ENCODE measurements around the gene RND2. TPM values are rescaled to one million over a fixed set of nuclear protein-coding genes. Genes with fewer than 3 reads are reported as not detected.

The RND2 gene
- total and polyA plus RNA-seq, 2 of the 13 experiments (the other 11 are each of a cell fraction or from before 2014, with no cell fraction given): 0.05 to 0.11 TPM

- no peak for TF ChIP-seq ZNF597 (CRISPR knock-in tag; IDR thresholded peaks at IDR 0.05)
- peak; percentile 55; the same call in 1 of the 2 replicates for TF ChIP-seq ZNF891 (CRISPR knock-in tag; IDR thresholded peaks at IDR 0.05)
- no peak for TF ChIP-seq CSRNP2 (CRISPR knock-in tag; conservative IDR thresholded peaks at IDR 0.05; ENCODE audit: low read depth)
- TF ChIP-seq, protein P1, sequence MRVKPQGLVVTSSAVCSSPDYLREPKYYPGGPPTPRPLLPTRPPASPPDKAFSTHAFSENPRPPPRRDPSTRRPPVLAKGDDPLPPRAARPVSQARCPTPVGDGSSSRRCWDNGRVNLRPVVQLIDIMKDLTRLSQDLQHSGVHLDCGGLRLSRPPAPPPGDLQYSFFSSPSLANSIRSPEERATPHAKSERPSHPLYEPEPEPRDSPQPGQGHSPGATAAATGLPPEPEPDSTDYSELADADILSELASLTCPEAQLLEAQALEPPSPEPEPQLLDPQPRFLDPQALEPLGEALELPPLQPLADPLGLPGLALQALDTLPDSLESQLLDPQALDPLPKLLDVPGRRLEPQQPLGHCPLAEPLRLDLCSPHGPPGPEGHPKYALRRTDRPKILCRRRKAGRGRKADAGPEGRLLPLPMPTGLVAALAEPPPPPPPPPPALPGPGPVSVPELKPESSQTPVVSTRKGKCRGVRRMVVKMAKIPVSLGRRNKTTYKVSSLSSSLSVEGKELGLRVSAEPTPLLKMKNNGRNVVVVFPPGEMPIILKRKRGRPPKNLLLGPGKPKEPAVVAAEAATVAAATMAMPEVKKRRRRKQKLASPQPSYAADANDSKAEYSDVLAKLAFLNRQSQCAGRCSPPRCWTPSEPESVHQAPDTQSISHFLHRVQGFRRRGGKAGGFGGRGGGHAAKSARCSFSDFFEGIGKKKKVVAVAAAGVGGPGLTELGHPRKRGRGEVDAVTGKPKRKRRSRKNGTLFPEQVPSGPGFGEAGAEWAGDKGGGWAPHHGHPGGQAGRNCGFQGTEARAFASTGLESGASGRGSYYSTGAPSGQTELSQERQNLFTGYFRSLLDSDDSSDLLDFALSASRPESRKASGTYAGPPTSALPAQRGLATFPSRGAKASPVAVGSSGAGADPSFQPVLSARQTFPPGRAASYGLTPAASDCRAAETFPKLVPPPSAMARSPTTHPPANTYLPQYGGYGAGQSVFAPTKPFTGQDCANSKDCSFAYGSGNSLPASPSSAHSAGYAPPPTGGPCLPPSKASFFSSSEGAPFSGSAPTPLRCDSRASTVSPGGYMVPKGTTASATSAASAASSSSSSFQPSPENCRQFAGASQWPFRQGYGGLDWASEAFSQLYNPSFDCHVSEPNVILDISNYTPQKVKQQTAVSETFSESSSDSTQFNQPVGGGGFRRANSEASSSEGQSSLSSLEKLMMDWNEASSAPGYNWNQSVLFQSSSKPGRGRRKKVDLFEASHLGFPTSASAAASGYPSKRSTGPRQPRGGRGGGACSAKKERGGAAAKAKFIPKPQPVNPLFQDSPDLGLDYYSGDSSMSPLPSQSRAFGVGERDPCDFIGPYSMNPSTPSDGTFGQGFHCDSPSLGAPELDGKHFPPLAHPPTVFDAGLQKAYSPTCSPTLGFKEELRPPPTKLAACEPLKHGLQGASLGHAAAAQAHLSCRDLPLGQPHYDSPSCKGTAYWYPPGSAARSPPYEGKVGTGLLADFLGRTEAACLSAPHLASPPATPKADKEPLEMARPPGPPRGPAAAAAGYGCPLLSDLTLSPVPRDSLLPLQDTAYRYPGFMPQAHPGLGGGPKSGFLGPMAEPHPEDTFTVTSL (CRISPR knock-in tag; IDR thresholded peaks at IDR 0.05; ENCODE audit: borderline replicate concordance): 0 out of 2 replicates have a peak, but pooled peaks have one; percentile 47
- TF ChIP-seq, protein P2, sequence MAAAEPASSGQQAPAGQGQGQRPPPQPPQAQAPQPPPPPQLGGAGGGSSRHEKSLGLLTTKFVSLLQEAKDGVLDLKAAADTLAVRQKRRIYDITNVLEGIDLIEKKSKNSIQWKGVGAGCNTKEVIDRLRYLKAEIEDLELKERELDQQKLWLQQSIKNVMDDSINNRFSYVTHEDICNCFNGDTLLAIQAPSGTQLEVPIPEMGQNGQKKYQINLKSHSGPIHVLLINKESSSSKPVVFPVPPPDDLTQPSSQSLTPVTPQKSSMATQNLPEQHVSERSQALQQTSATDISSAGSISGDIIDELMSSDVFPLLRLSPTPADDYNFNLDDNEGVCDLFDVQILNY (CRISPR knock-in tag; conservative IDR thresholded peaks at IDR 0.05): no peak
- no peak for TF ChIP-seq ZNF44 (CRISPR knock-in tag; IDR thresholded peaks at IDR 0.05)
- peak; percentile 89; the same call in 1 of the 2 replicates for TF ChIP-seq MIER3 (CRISPR knock-in tag; IDR thresholded peaks at IDR 0.05; ENCODE audit: borderline replicate concordance)
- no peak for TF ChIP-seq SNAPC2 (CRISPR knock-in tag; IDR thresholded peaks at IDR 0.05)
- TF ChIP-seq PRMT3 (CRISPR knock-in tag; IDR thresholded peaks at IDR 0.05; ENCODE audit: borderline replicate concordance, low read depth): no peak
- peak; percentile 77 for TF ChIP-seq REPIN1 (CRISPR knock-in tag; IDR thresholded peaks at IDR 0.05; ENCODE audit: borderline replicate concordance, low read depth)
- TF ChIP-seq SETDB1 (CRISPR knock-in tag; IDR thresholded peaks at IDR 0.05; ENCODE audit: borderline replicate concordance): no peak
- TF ChIP-seq SATB2 (CRISPR knock-in tag; IDR thresholded peaks at IDR 0.05): no peak
Measured at GRCh38 chr17:43024407-43025289, at the start of gene RND2 (continued).

Measured in HepG2 (cell line).